Measurements from ENCODE around the gene SVOP. TPM values are rescaled to one million over a fixed set of nuclear protein-coding genes. Genes with fewer than 3 reads are reported as not detected.
"Not testable (repeated sequence)": the region's sequence is repeated elsewhere in the genome, so short reads cannot be mapped to it uniquely, and the experiment has no call there.

The SVOP gene
- total and polyA plus RNA-seq, 3 donors from 2014 or later = 0.31 to 0.37 (median 0.31) TPM

DNA sequence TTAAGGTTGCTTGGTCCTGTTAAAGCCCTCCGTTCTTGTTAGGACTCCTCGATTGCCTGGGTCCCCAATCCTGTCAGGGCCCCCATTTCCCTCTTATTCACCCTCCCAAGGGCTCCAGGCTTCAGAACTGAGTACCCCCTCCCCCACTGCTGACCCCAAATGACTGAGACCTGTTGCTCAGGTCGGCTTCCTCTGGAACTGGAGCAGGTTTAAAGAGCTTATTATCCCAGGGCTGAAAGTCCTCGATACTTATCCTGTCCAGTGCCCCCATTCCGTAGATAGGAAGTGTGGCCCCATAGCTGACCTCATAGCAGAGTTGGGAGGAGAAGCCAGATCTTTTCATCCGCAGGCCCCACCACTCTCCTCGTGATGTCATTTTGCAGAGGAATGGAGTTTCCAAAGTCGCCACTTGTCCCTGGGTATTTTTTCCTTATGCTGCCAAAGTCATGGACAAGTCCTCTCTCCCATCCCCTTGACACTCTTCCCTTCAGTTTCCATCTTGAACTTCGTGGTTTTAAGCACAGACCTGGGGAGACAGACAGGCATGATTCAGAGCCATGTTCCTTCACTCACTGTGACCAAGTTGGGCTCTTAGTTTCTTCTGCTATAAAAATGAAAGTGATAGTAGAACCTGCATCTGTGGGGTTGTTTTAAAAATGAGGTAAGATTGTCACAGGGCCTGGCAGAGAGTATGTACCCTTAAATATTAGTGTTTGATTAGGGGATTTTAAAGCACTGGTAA lies 32.7 kb upstream of the SVOP start:
- no peaks in the 10 kb centered on the region for H3K36me3 ChIP-seq (ENCODE audit: low read depth, missing control alignments)
- no peaks in the 10 kb centered on the region for H3K9me3 ChIP-seq
- WGBS, 2 donors = 8 to 10% methylated on average over 9 of the region's 9 CpGs
- TF ChIP-seq POLR2A (IDR thresholded peaks at IDR 0.05) = no peak
- TF ChIP-seq, protein P1, sequence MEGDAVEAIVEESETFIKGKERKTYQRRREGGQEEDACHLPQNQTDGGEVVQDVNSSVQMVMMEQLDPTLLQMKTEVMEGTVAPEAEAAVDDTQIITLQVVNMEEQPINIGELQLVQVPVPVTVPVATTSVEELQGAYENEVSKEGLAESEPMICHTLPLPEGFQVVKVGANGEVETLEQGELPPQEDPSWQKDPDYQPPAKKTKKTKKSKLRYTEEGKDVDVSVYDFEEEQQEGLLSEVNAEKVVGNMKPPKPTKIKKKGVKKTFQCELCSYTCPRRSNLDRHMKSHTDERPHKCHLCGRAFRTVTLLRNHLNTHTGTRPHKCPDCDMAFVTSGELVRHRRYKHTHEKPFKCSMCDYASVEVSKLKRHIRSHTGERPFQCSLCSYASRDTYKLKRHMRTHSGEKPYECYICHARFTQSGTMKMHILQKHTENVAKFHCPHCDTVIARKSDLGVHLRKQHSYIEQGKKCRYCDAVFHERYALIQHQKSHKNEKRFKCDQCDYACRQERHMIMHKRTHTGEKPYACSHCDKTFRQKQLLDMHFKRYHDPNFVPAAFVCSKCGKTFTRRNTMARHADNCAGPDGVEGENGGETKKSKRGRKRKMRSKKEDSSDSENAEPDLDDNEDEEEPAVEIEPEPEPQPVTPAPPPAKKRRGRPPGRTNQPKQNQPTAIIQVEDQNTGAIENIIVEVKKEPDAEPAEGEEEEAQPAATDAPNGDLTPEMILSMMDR (IDR thresholded peaks at IDR 0.05) = no peak
- intact Hi-C loops (cut with DNase I; ENCODE audit: low total_unique reads) = no loop called here
- DNase-seq = peak; percentile 41
- no peaks in the 10 kb centered on the region for H3K27me3 ChIP-seq
- H3K4me1 ChIP-seq = peaks cover 6% of the 10 kb centered on the region
- H3K27ac ChIP-seq = peak overlapping the region; percentile 82 to 88
- H3K4me3 ChIP-seq = peak overlapping the region; percentile 87 to 88

DNA sequence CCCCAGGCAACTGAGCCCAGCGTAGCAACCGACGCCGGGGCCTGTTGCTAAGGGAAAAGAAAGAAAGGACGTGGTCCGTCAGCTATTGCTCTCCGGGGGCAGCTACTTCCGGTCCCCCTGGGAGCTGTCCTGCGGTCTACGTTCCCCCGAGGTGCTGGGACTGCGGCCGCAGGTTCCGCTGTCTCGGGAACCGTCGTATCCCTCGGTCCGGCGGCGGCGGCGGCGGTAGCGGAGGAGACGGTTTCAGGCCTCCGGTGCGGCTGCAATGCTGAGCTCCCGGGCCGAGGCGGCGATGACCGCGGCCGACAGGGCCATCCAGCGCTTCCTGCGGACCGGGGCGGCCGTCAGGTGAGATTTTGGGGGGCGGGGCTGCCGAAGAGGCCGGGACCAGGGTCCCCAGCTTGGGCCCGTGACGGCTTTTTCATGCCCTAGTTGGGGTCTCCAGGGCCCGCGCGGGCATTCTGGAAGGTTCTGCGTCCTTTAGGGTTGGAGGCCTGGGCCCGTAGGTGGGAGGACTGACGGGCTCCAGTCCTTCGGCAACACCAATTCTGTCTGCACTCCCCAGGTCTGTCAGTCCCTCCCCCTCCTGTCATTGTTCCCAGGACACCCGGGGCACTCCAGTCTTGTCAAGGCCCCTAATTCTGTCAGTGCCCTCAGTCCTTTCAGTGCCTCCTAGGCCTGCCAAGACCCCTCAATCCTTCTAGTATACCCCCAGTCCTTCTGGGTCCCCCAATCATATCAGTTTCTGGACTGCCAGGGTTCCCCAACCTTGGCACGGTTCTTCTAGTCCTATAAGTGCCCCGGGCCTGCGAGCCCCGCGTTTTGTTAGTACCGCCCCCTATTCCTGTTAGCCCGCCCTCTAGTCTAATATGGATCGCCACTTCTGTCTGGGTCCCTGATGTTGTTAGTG lies 31.8 kb upstream of the SVOP start, which contains the start of gene USP30:
Gene USP30, plus strand, starts transcription at position 163 of the 910 bp plus-strand sequence. Its CDS starts 103 bp downstream, at position 266.
- no peaks in the 10 kb centered on the region for H3K36me3 ChIP-seq (ENCODE audit: low read depth, missing control alignments)
- intact Hi-C loops (cut with DNase I; ENCODE audit: low total_unique reads) = no loop called here
- peak within 1 kb of the TSS; percentile 82 to 88 for H3K27ac ChIP-seq
- no peaks in the 10 kb centered on the region for H3K9me3 ChIP-seq
- H3K4me3 ChIP-seq = peak within 1 kb of the TSS; percentile 87 to 88
- WGBS, 2 donors = 0 to 1% methylated on average over 14 to 32 of the region's 61 CpGs
- peak; percentile 90 for DNase-seq
- TF ChIP-seq, protein P1 (IDR thresholded peaks at IDR 0.05) = no peak
- no peak for TF ChIP-seq POLR2A (IDR thresholded peaks at IDR 0.05)
- peaks cover 6% of the 10 kb centered on the region for H3K4me1 ChIP-seq
- H3K27me3 ChIP-seq = no peaks in the 10 kb centered on the region

DNA sequence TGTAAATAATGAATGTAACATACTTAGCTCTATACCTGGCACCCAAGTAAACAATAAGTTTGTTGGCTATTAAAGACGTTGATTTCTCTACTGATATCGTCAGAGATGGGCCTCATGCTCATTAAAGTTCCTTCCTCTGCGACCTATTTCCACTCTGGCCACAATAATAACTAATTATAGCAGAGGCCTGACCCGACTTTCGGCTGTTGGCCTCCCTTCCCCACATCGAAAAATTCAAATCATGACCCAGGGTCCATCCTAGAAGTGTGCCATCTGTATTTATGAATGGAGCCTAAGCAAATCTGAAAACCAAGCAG lies 31.2 kb upstream of the SVOP start:
- Histone ChIP-seq H3K36me3 (ENCODE audit: low read depth, missing control alignments) (no peaks in the 10 kb centered on the region), H3K27ac (peak overlapping the region; percentile 82 to 88), H3K27me3 (no peaks in the 10 kb centered on the region), H3K9me3 (no peaks in the 10 kb centered on the region), H3K4me3 (peak overlapping the region; percentile 87 to 88), H3K4me1 (peaks cover 6% of the 10 kb centered on the region)
- no peak for DNase-seq
- intact Hi-C loops (cut with DNase I; ENCODE audit: low total_unique reads) = no loop called here
- TF ChIP-seq, protein P1 (IDR thresholded peaks at IDR 0.05) = no peak
- no peak for TF ChIP-seq POLR2A (IDR thresholded peaks at IDR 0.05)
- WGBS, 2 donors = 3 to 11% methylated on average over 6 of the region's 6 CpGs

DNA sequence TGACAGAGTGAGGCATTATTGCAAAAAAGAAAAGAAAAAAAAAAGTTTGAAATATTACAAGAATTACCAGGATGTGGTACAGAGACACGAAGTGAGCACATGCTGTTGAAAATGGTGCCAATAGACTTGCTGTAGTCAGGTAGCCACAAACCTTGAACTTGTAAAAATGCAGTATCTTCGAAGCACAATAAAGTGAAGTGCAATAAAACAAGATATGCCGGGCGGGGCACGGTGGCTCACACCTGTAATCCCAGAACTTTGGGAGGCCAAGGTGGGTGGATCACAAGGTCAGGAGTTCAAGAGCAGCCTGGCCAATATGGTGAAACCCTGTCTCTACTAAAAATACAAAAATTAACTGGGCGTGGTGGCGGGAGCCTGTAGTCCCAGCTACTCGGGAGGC lies 28.9 kb upstream of the SVOP start:
- H3K27me3 ChIP-seq; intact Hi-C loops (cut with DNase I; ENCODE audit: low total_unique reads); DNase-seq; H3K4me1 ChIP-seq; H3K36me3 ChIP-seq (ENCODE audit: low read depth, missing control alignments); H3K27ac ChIP-seq; H3K9me3 ChIP-seq; H3K4me3 ChIP-seq: not testable (repeated sequence)
- 77% methylated on average over 8 of the region's 8 CpGs for WGBS, 2 donors

DNA sequence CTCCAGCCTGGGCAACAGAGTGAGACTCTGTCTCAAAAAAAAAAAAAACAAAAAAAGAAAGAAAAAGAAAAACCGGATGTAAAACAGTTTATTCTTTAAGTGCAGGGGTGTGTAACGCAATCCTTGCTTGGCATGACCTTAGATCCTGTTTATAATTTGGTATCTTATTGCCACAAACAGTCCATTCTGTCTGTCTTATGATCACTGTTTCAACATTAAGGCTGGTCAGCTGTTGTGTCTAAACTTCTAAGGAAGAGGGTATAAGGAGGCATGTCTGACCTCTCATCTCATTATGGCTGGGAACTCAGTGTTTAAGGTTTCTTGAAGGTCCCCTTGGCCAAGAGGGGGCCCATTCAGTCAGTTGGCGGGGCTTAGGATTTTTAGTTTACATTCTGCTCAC lies 27.8 kb upstream of the SVOP start:
- H3K4me3 ChIP-seq; H3K36me3 ChIP-seq (ENCODE audit: low read depth, missing control alignments); DNase-seq; H3K27ac ChIP-seq; H3K4me1 ChIP-seq; H3K9me3 ChIP-seq; intact Hi-C loops (cut with DNase I; ENCODE audit: low total_unique reads); H3K27me3 ChIP-seq: not testable (repeated sequence)
- 78 to 81% methylated on average over 3 of the region's 3 CpGs for WGBS, 2 donors

All from testis (tissue), 3 donors.